ENCODE measurements around the gene SPG21. TPM values are rescaled to one million over a fixed set of nuclear protein-coding genes. Genes with fewer than 3 reads are reported as not detected.
A peak's percentile ranks its signal among the peaks of the same experiment; 100 is the strongest.
"Not testable (repeated sequence)": the region's sequence is repeated elsewhere in the genome, so short reads cannot be mapped to it uniquely, and the experiment has no call there.

Gene SPG21
- 100 to 1,000 TPM in 2 of 3 donors, 10 to 100 TPM in 1; 97.8 to 121 (median 113) TPM for polyA plus RNA-seq (ENCODE audit: insufficient read length in 3 of 3)
- long read RNA-seq, donor 1, transcript SPG21-201 (9 exons, 1,822 nt), result major isoform, 30 of 39 reads
- long read RNA-seq, donor 1, partial matches to known transcripts, result 7 of 39 reads
- long read RNA-seq, donor 1, other reads (novel, unspliced or antisense), result 0 of 39 reads
- long read RNA-seq, donor 2, transcript SPG21-201 (9 exons, 1,822 nt), result major isoform, 24 of 55 reads
- long read RNA-seq, donor 2, partial matches to known transcripts, result 29 of 55 reads
- long read RNA-seq, donor 2, other reads (novel, unspliced or antisense), result 0 of 55 reads
- long read RNA-seq, donor 3, transcript SPG21-201 (9 exons, 1,822 nt), result major isoform, 40 of 40 reads
- long read RNA-seq, donor 3, partial matches to known transcripts, result 0 of 40 reads
- long read RNA-seq, donor 3, other reads (novel, unspliced or antisense), result 0 of 40 reads
- long read RNA-seq, donor 4, transcript SPG21-201 (9 exons, 1,822 nt), result major isoform, 17 of 24 reads
- long read RNA-seq, donor 4, partial matches to known transcripts, result 5 of 24 reads
- long read RNA-seq, donor 4, other reads (novel, unspliced or antisense), result 0 of 24 reads
- long read RNA-seq, donor 5, result 0 reads
- long read RNA-seq, donor 6, transcript SPG21-201 (9 exons, 1,822 nt), result major isoform, 25 of 28 reads
- long read RNA-seq, donor 6, partial matches to known transcripts, result 0 of 28 reads
- long read RNA-seq, donor 6, other reads (novel, unspliced or antisense), result 0 of 28 reads
- long read RNA-seq, donor 7, transcript SPG21-201 (9 exons, 1,822 nt), result major isoform, 24 of 30 reads
- long read RNA-seq, donor 7, partial matches to known transcripts, result 0 of 30 reads
- long read RNA-seq, donor 7, other reads (novel, unspliced or antisense), result 0 of 30 reads
- long read RNA-seq, donor 8, result 0 reads
- long read RNA-seq, donor 9, transcript SPG21-201 (9 exons, 1,822 nt), result major isoform, 23 of 29 reads
- long read RNA-seq, donor 9, partial matches to known transcripts, result 5 of 29 reads
- long read RNA-seq, donor 9, other reads (novel, unspliced or antisense), result 0 of 29 reads
- long read RNA-seq, donor 10, transcript SPG21-201 (9 exons, 1,822 nt), result major isoform, 22 of 26 reads
- long read RNA-seq, donor 10, partial matches to known transcripts, result 0 of 26 reads
- long read RNA-seq, donor 10, other reads (novel, unspliced or antisense), result 0 of 26 reads
- long read RNA-seq, donor 11, transcript SPG21-201 (9 exons, 1,822 nt), result major isoform, 21 of 28 reads
- long read RNA-seq, donor 11, partial matches to known transcripts, result 0 of 28 reads
- long read RNA-seq, donor 11, other reads (novel, unspliced or antisense), result 0 of 28 reads
- long read RNA-seq, donor 12, transcript SPG21-201 (9 exons, 1,822 nt), result major isoform, 14 of 15 reads
- long read RNA-seq, donor 12, partial matches to known transcripts, result 0 of 15 reads
- long read RNA-seq, donor 12, other reads (novel, unspliced or antisense), result 0 of 15 reads
- long read RNA-seq, donor 13, result 0 reads
- long read RNA-seq, donor 14, transcript SPG21-201 (9 exons, 1,822 nt), result major isoform, 26 of 27 reads
- long read RNA-seq, donor 14, partial matches to known transcripts, result 0 of 27 reads
- long read RNA-seq, donor 14, other reads (novel, unspliced or antisense), result 0 of 27 reads
- long read RNA-seq, donor 15, transcript SPG21-201 (9 exons, 1,822 nt), result major isoform, 10 of 11 reads
- long read RNA-seq, donor 15, partial matches to known transcripts, result 0 of 11 reads
- long read RNA-seq, donor 15, other reads (novel, unspliced or antisense), result 0 of 11 reads
- long read RNA-seq, donor 16, transcript SPG21-201 (9 exons, 1,822 nt), result major isoform, 81 of 103 reads
- long read RNA-seq, donor 16, partial matches to known transcripts, result 14 of 103 reads
- long read RNA-seq, donor 16, other reads (novel, unspliced or antisense), result 0 of 103 reads

- peak; percentile 80 to 93 (median 89) for DNase-seq (ENCODE audit: extremely low read depth in 1 of 11, low read depth in 9 of 11, low spot score in 4 of 11)
Measured at GRCh38 chr15:64989416-64990167, at the start of gene SPG21. SPG21 (minus strand) TSS chr15:64989914; CDS start chr15:64983569, 6,345 bp downstream.

DNA sequence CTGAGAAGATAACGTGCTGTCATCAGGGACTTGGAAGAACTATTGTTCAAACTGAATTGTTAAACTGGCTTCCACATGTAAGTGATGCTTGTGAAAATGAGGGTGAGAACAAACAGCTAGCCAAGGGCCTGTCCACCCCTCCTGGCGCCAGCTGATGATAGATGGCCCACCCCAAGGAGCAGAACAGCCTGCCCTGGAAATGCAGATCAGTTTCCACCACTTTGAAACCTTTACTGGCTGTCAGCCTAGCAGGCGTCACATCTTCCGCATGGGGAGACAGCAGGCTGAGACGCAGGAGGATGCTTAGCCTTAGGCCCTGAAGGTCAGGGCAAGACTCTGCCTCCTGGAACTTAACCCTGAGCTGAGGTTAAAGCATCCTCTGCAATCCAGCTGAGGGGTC is 49.1 kb upstream of the SPG21 start:
- no peak for DNase-seq (ENCODE audit: extremely low read depth in 1 of 11, low read depth in 9 of 11, low spot score in 4 of 11)

DNA sequence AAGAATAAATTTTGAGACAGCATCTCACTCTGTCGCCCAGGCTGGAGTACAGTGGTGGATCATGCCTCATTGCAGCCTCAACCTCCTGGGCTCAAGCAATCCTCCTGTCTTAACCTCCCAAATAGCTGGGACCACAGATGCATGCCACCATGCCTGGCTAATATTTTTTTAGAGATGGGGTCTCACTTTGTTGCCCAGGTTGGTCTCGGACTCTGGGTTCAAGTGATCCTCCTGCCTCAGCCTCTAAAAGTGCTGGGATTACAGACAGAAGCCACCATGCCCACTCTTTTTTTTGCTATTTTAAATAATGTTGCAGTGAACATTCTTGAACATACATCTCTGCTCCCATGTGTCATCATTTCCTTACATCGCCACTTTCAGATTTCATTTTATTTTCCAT is 48.7 kb upstream of the SPG21 start:
- DNase-seq (ENCODE audit: extremely low read depth in 1 of 11, low read depth in 9 of 11, low spot score in 4 of 11), result no peak

DNA sequence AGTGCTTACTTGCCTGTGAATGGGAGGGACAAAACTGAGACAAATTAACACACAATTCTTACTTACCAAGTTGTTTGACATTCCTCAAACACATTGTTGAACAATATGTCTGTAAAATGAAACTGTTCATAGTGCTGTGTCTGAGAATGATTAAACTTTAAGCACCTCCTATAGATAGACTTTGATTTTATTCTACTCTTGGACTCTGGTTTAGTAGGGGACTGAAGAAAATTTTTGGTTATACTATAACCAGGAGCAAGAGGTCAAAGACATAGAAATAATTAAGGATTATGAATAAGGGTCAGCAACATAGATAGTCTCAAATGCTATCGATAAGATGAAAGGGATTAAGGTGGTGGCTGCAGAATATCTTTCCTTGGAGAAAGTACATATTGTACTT is 47.6 kb upstream of the SPG21 start:
- DNase-seq (ENCODE audit: extremely low read depth in 1 of 11, low read depth in 9 of 11, low spot score in 4 of 11), result no peak

- DNase-seq (ENCODE audit: extremely low read depth in 1 of 11, low read depth in 9 of 11, low spot score in 4 of 11), result no peak
Measured at GRCh38 chr15:65034719-65035118, 45.0 kb upstream of the SPG21 start.

DNA sequence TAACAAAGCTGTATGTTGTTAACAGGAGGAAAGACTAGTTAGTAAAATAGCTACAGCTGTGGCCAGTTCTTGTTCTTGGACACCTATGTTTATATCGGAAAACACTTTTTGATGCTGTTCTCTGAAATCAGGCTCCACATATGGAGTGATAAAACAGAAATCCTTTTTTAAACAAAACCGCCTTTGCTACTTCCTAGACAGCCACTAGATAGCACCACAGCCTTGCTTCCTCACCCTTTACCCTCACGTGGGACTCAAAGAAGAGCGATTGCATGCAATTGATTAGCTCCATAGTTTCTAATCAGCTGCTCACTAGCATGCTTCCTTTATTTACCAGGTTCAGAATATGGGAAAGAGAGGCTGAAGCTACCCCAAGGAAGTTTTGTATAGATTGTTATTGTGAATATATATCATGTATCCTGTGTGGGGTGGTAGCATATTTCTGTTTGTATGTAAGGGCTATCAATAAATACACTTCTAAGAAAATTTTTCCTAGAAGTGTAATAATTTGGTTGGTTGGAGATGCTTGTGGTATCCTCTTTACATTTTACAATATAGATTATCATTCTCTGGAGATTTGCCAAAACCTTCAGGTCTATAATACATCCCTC is 44.0 kb upstream of the SPG21 start:
- DNase-seq (ENCODE audit: extremely low read depth in 1 of 11, low read depth in 9 of 11, low spot score in 4 of 11), result no peak

DNA sequence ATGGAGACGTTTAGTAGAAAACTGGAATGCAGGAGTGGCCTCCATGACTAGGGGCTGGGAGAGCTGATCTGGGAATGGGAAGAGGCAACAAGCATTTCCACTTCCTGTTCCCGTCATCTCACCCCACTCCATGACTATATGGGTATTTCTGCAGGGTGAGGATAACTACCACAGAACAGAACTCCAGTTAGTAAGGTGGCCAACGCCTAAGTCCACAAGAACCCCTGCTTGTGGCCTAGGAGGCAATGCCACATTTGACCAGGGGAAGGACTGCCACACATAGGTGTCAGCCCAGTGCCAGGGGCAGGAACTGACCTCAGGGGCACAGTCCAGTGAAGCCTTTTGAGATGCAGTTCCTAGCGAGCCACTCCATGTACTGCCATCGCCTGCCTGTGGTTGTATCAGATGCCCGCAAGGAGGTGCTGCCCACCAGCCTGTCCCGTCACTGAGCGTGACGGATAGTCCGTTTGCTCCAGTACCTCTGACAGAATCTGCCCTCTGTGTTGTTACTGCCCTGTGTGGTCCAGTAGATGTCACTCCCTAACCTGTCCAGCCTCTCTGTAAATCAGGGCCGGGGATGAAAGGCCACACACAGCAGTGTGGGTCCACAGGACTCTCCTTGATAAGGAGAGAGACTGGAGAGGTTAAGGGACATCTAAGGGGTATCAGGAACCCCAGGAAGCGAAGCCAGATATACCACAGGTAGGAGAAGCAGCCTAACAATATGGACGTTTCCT is 43.3 kb upstream of the SPG21 start:
- peak in 1 of 11 donors; percentile 80 for DNase-seq (ENCODE audit: extremely low read depth in 1 of 11, low read depth in 9 of 11, low spot score in 4 of 11)

- no peak for DNase-seq (ENCODE audit: extremely low read depth in 1 of 11, low read depth in 9 of 11, low spot score in 4 of 11)
Measured at GRCh38 chr15:65029736-65030208, 40.1 kb upstream of the SPG21 start.

DNA sequence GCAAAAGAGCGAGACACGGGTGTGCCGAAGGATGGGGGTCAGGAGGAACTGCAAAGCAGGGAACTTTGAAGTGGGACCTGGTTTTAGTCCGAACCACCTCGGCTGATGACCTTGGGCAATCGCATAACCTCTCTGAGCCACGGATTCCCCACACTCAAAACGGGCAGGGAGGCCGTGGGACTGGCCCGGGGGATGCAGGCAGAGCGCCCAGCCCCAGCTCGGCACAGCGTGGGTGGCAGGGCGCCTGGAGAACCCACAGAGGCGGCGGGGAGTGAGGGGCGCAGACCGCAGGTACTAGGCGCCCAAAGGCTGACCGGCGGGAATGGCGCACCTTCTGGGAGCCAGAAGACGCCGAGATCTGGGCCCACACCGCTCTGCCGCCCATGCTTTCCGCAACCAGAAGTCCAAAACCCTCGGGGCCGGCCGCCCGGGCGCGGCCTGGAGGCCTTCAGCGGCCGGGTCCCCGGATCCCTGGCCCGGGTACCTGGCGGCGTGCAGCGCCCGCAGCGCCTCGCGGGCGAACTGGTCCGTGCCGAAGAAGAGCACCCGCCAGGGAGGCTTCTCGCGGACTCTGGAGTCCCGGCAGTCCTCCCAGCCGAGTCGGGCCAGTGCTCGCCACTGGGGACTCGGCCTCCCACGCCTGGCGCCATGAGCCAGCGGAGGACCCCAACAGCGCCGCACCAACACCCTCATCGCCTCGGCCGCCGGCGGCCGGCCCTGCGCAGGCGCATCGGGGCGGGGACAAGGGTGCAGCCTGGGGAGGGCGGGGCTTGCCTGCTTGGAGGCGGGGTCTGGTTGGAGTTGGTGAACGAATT is 39.4 kb upstream of the SPG21 start, which contains the start of gene MTFMT:
MTFMT (minus strand) TSS at position 719 of the 815 bp plus-strand sequence; CDS start at position 693, 26 bp downstream.
- peak in 9 of 11 donors; percentile 70 to 87 (median 82) for DNase-seq (ENCODE audit: extremely low read depth in 1 of 11, low read depth in 9 of 11, low spot score in 4 of 11)

- DNase-seq (ENCODE audit: extremely low read depth in 1 of 11, low read depth in 9 of 11, low spot score in 4 of 11), result no peak
Measured at GRCh38 chr15:65028338-65028737, 38.6 kb upstream of the SPG21 start.

- DNase-seq (ENCODE audit: extremely low read depth in 1 of 11, low read depth in 9 of 11, low spot score in 4 of 11), result no peak
Measured at GRCh38 chr15:65027593-65027992, 37.9 kb upstream of the SPG21 start.

DNA sequence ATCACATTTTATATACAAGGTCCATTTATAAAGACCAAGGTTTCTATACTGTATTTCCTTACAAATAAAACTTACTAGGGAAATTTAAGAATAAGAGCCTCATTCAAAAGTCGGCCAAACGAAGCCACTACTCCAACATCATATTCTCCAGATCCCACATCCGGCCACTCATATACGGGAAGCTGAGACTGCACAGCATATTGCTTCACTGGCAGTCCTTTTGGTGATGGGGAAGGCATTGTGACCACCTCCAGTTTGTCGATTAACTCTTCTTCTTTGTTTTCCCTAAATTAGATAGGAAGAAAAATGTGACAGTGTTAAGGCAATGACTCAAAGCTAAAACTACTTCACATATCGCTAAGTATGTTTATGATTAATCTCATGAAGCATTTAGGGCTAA is 37.0 kb upstream of the SPG21 start:
- no peak for DNase-seq (ENCODE audit: extremely low read depth in 1 of 11, low read depth in 9 of 11, low spot score in 4 of 11)

- no peak for DNase-seq (ENCODE audit: extremely low read depth in 1 of 11, low read depth in 9 of 11, low spot score in 4 of 11)
Measured at GRCh38 chr15:65021488-65021887, 31.8 kb upstream of the SPG21 start.

DNA sequence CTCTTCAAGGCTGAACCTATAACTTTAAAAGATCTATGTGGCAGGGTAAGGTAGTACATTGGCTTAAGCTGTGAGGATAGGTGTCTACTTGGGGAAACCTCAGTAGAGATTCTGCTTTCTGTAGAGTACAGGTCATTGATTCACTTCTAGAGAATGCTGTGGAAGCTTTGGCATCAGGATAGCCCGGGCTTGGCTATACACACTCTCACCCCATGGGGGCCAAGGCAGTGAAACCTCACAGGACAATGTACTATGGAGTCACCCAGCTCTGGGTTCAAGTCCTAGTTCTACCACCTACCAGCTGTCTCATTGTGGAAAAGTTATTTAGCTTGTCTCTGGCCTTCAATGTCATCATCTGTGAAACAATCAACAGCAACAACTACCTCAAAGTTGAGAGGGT is 30.7 kb upstream of the SPG21 start:
- DNase-seq (ENCODE audit: extremely low read depth in 1 of 11, low read depth in 9 of 11, low spot score in 4 of 11), result no peak

GRCh38 chr15:65011198-65011597 is 21.5 kb upstream of the SPG21 start:
- DNase-seq (ENCODE audit: extremely low read depth in 1 of 11, low read depth in 9 of 11, low spot score in 4 of 11), result not testable (repeated sequence)
